Gastrocnemius medialis (tissue), 4 donors: ENCODE data around the gene KANSL1.

Experiments used
- CTCF ChIP-seq, 5 experiments: fragments of 450-650 bp in 3 of 5; fragments of 200-600 bp in 2 of 5; sonication (generic) in 2 of 5; IDR thresholded peaks in 4 of 5; conservative IDR thresholded peaks in 1 of 5; 1 replicate in 4 of 5; 2 replicates in 1 of 5; pipeline ENCODE4 v1.5.1; 2016 to 2019; ENCODE audit warnings: antibody characterized with exemption in 5 of 5, mild to moderate bottlenecking in 3 of 5, moderate library complexity in 3 of 5
- POLR2A ChIP-seq, 2 donors: fragments of 450-650 bp; IDR thresholded peaks; one replicate each; pipeline ENCODE4 v1.6.1; 2017; ENCODE audit warnings: antibody characterized with exemption in 2 of 2, mild to moderate bottlenecking in 2 of 2, moderate library complexity in 2 of 2

GRCh38 chr17:46003907-46004748 lies 189.1 kb downstream of the KANSL1 start:
- TF ChIP-seq CTCF (IDR thresholded peaks at IDR 0.05 in 4 of 5, conservative IDR thresholded peaks at IDR 0.05 in 1 of 5) (no peak), POLR2A (IDR thresholded peaks at IDR 0.05) (no peak)
